Astrocyte of the spinal cord (primary cell): ENCODE results near the gene EIF1AD.

Experiments
- DNase-seq: peaks from one replicate; pipeline ENCODE4 v3.0.0; 2011; ENCODE audit warnings: low read depth, low spot score
- H3K4me3 ChIP-seq: 2 replicates; pipeline ENCODE4 v1.5.1; 2011; ENCODE audit warnings: low read depth, mild to moderate bottlenecking, low read length, moderate library complexity
- CTCF ChIP-seq: IDR thresholded peaks from 2 replicates; pipeline ENCODE4 v1.5.1; 2012; ENCODE audit warnings: low read depth, mild to moderate bottlenecking, low read length, inconsistent platforms
- in situ Hi-C: cut with HindIII; loops from 2 replicates; pipeline ENCODE4 v1.10.0; 2017; ENCODE audit warnings: low sequenced_read_pairs

The EIF1AD gene

DNA sequence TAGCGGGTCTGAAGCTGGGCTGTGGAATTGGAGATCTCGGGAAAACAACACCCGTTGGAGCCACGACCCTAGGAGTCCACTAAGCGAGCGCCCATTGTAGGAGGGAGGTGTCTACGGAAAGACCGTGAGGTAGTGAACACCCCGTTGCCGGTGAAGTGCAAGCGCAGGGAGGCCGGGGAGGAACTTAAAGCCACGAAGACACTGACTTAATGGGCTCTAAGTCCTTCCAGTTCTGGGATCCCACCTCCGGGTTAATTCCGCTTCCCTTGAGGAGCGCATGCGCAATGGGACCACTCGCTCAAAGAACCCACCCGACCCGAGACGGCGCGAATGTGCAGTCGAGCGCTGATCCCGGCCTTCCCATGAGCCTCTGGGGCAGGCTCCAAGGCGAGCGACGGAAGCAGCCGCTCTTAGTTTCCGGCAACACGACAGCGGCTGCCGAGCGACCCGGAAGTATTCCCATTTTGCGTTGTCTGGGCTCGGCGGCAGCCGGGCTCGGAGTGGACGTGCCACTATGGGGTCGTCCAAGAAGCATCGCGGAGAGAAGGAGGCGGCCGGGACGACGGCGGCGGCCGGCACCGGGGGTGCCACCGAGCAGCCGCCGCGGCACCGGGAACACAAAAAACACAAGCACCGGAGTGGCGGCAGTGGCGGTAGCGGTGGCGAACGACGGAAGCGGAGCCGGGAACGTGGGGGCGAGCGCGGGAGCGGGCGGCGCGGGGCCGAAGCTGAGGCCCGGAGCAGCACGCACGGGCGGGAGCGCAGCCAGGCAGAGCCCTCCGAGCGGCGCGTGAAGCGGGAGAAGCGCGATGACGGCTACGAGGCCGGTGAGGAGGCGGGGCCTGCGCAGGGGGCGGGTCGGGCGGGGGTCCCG, 40.5 kb downstream of the EIF1AD start, which contains the start of gene SART1:
Gene SART1 (plus strand): TSS at position 468 of the 874 bp plus-strand sequence. CDS start 47 bp downstream, at position 515.
- TF ChIP-seq CTCF: no peak
- DNase-seq: peak; percentile 99
- in situ Hi-C loops: no loop called here
- H3K4me3 ChIP-seq: peak within 1 kb of the TSS; percentile 78

DNA sequence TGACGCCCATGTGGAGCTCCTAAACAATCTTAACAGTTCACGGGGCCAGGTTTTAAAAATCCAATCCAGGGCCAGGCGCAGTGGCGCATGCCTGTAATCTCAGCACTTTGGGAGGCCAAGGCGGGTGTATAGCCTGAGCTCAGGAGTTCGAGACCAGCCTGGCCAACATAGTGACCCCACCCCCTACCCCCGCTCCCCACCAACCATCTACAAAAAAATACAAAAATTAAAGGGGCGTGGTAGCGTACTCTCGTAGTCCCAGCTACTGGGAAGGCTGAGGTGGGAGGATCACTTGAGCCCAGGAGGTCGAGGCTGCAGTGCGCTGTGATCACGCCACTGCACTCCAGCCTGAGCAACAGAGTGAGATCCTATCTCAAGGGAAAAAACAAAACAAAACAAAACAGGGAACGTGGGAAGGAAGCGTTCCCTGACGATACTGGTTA, 41.1 kb downstream of the EIF1AD start:
- no peak for TF ChIP-seq CTCF
- no peak for DNase-seq
- peak overlapping the region; percentile 78 for H3K4me3 ChIP-seq
- in situ Hi-C loops: no loop called here

DNA sequence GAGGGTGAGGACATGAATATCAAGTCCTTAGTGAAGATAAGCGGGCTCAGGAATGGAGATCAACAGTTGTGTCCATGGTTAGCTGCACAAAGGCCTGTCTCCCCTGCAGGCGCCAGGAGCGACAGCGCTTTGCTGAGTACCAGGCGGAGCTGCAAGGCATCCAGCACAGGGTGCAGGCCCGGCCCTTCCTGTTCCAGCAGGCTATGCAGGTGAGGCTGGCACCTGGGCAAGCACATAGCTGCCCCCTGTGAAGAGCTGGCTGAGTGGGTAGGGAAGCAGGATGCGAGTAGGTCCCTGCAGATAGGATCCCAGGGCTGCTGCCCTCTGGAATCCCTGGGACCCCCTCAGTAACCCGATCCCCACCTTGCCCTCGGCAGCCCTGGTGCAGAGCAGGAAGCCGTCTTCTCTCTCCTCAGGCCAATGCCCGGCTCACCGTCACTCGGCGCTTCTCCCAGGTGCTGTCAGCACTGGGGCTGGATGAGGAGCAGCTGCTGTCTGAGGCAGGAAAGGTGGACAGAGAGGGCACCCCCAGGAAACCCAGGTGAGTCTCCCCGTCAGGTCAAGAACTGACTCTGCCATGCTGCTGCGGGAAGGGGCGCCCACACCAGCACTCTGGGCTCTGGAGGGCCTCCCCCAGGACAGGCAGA, 43.1 kb downstream of the EIF1AD start:
- no peak for TF ChIP-seq CTCF
- DNase-seq: no peak
- H3K4me3 ChIP-seq: no peak overlapping the region
- in situ Hi-C loops: no loop called here

GRCh38 chr11:65958291-65958690, 43.7 kb downstream of the EIF1AD start:
- no peak for TF ChIP-seq CTCF
- H3K4me3 ChIP-seq: no peak overlapping the region
- in situ Hi-C loops: no loop called here
- no peak for DNase-seq

DNA sequence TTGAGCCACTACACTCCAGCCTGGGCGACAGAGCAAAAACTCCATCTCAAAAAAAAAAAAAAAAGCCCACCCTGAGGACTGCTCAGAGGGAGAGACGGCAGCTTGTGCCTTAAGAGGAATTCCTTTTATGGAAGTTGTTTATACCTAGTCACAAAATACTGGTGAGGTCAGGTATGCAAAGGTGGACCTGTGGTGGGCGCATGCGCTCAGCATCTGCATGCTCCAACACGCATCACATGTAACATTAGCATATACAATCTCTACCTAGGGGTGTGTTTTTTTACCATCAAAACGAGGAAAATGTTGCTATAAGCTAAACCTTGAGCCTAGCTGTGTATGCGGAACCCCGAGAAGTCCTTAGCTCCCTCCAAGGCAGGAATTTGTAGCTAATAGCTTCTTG, 47.2 kb downstream of the EIF1AD start:
- DNase-seq: no peak
- TF ChIP-seq CTCF: no peak
- H3K4me3 ChIP-seq: no peak overlapping the region
- in situ Hi-C loops: no loop called here

DNA sequence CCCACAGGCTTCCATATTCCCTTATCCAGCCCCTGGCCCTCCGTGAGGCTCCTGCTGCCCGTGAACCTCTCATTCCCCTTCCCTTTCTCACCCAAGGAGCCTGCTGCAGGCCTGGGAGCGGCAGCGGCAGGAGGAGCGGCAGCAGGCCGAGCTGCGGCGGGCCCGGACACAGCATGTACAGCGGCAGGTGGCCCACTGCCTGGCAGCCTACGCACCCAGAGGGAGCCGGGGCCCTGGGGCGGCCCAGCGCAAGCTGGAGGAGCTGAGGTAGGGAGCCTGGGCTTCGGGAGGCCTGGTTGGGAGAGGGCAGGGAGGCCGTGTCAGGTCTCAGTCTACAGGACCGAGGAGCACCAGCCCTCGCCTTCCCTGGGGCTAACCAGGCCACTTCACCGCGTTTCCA, 48.5 kb downstream of the EIF1AD start:
- in situ Hi-C loops: no loop called here
- DNase-seq: no peak
- TF ChIP-seq CTCF: no peak
- H3K4me3 ChIP-seq: no peak overlapping the region
